ENCODE data around the gene OTOG.

- TF ChIP-seq CTCF (IDR thresholded peaks at IDR 0.05; ENCODE audit: low read length) (no peak), EZH2phosphoT487 (IDR thresholded peaks at IDR 0.05; ENCODE audit: low read length) (no peak), EZH2 (optimal IDR thresholded peaks at IDR 0.05; ENCODE audit: low read depth, low read length) (no peak)
Observed at GRCh38 chr11:17607591-17608570, 60.8 kb downstream of the OTOG start.
